Measurements from ENCODE around the gene NMNAT3. TPM values are rescaled to one million over a fixed set of nuclear protein-coding genes. Genes with fewer than 3 reads are reported as not detected.

Gene NMNAT3
- 10 to 100 TPM in 1 of 4 donors, 1 to 10 TPM in 3; 1.5 to 12.6 (median 5.6) TPM for total RNA-seq

DNA sequence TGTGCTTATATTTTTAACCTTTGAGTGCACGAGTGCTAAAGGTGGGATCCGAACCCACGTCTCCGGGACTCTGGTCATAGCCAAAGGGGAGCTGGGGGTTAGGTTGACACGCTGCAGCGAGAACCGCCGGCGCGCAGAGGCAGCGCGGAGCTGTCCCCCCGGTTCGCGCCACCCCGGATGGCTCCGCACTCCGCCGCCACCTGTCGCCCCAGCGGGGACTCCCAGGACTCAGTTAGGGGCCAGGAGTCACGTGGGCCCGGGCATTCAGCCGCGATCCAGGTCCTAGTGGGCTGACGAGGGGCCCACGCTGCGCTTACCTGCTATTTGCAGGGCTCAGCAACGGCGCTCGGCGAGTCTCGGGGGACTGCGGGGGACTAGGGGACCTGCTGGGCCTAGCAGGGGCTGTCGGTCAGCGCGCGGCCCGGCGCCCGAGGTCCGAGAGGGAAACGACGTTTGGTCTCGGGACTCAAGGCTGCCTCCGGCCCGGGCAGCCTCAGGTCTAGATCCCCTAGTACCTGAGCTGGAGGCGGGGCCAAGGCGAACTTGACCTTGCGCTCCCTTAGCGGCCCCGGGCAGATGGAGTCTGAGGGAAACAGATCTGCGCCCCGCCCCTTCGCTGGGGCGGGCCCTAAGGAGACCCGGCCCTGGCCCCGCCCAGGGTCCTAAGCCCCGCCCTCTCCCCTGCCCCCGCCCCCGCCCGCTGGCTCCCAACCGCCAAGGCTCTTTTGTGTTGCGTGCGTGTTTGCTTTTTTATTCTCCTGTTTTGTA, at the start of gene NMNAT3:
Gene NMNAT3, minus strand, starts transcription at position 585 of the 768 bp plus-strand sequence. CDS start 50,248 bp downstream, outside the sequence.
- no peaks in the 10 kb centered on the region for H3K27me3 ChIP-seq
- peaks cover 0 to 12% (median 5%) of the 10 kb centered on the region in 4 donors for H3K4me1 ChIP-seq
- in situ Hi-C loops (cut with MboI; ENCODE audit: low pct_ligation_motif_present in 1 of 4, low pct_unique_long_range_greater_than_20kb in 1 of 4, low sequenced_read_pairs in 3 of 4), result no loop called here
- H3K4me3 ChIP-seq, result peak within 1 kb of the TSS; percentile 60 to 94 (median 79)
- intact Hi-C loops (cut with DNase I; ENCODE audit: low total_unique reads), result no loop called here
- 0 to 3% methylated on average over 2 to 35 of the region's 65 CpGs for WGBS, 2 donors (ENCODE audit: low coverage in 1 of 2)
- peak; percentile 92 for DNase-seq
- no peaks in the 10 kb centered on the region for H3K9me3 ChIP-seq
- TF ChIP-seq, protein P1, sequence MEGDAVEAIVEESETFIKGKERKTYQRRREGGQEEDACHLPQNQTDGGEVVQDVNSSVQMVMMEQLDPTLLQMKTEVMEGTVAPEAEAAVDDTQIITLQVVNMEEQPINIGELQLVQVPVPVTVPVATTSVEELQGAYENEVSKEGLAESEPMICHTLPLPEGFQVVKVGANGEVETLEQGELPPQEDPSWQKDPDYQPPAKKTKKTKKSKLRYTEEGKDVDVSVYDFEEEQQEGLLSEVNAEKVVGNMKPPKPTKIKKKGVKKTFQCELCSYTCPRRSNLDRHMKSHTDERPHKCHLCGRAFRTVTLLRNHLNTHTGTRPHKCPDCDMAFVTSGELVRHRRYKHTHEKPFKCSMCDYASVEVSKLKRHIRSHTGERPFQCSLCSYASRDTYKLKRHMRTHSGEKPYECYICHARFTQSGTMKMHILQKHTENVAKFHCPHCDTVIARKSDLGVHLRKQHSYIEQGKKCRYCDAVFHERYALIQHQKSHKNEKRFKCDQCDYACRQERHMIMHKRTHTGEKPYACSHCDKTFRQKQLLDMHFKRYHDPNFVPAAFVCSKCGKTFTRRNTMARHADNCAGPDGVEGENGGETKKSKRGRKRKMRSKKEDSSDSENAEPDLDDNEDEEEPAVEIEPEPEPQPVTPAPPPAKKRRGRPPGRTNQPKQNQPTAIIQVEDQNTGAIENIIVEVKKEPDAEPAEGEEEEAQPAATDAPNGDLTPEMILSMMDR (IDR thresholded peaks at IDR 0.05), result peak in 2 of 5 experiments; percentile 11 to 30
- TF ChIP-seq POLR2AphosphoS5 (IDR thresholded peaks at IDR 0.05), result peak in 2 of 3 donors; percentile 22 to 24
- TF ChIP-seq POLR2A (IDR thresholded peaks at IDR 0.05), result no peak
- TF ChIP-seq EP300 (IDR thresholded peaks at IDR 0.05; ENCODE audit: low read depth), result no peak
- peak within 1 kb of the TSS; percentile 73 to 81 (median 76) for H3K27ac ChIP-seq
- no peaks in the 10 kb centered on the region for H3K36me3 ChIP-seq

DNA sequence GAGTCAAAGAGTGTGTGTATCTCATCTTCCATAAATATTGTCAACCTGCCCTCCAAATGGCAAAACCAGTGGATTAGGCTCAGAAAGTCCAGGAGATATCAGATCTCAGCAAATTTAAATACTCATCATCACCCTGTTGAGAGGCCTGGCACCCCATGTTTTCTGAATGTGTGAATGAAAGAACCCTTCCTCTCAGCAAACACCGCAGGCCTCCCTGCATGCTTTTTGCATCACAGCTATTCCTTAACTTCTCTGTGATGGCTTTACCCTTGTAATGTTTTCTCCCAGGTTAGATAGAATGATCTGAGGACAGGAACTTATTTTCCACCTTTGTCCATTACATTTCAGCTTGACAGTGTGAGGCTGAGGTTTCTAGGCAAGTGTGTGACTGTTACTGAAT, 43.6 kb upstream of the NMNAT3 start:
- Histone ChIP-seq H3K27me3 (no peaks in the 10 kb centered on the region), H3K9me3 (no peaks in the 10 kb centered on the region), H3K4me3 (no peak overlapping the region), H3K36me3 (no peaks in the 10 kb centered on the region), H3K4me1 (no peaks in the 10 kb centered on the region), H3K27ac (no peak overlapping the region)
- intact Hi-C loops (cut with DNase I; ENCODE audit: low total_unique reads), result no loop called here
- TF ChIP-seq POLR2A (IDR thresholded peaks at IDR 0.05), result no peak
- no peak for TF ChIP-seq EP300 (IDR thresholded peaks at IDR 0.05; ENCODE audit: low read depth)
- TF ChIP-seq, protein P1 (IDR thresholded peaks at IDR 0.05), result no peak
- in situ Hi-C loops (cut with MboI; ENCODE audit: low pct_ligation_motif_present in 1 of 4, low pct_unique_long_range_greater_than_20kb in 1 of 4, low sequenced_read_pairs in 3 of 4), result no loop called here
- WGBS, 2 donors (ENCODE audit: low coverage in 1 of 2), result 71 to 86% methylated on average over 1 of the region's 1 CpG
- DNase-seq, result no peak

DNA sequence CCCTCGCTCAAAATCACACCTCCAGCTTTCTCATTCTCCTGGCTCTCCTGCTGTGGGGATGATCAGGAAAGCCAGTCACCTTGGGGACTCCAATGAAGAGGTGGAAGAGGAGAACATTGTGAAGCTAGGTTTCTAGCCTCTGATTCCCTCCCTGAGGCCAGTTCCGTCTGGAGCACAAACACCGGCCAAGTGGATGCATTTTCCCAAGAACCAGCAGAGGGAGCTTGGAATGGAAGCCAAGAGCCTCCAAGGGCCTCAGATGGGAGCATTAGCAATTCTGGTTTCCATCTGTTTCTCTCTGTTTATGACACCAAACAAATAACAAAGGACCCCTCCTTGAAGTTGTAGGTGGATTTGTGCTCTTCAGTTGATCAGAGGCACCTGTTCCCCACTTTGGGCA, 40.6 kb upstream of the NMNAT3 start:
- peak; percentile 8 for DNase-seq
- in situ Hi-C loops (cut with MboI; ENCODE audit: low pct_ligation_motif_present in 1 of 4, low pct_unique_long_range_greater_than_20kb in 1 of 4, low sequenced_read_pairs in 3 of 4), result no loop called here
- H3K4me3 ChIP-seq, result no peak overlapping the region
- no peaks in the 10 kb centered on the region for H3K27me3 ChIP-seq
- no peaks in the 10 kb centered on the region for H3K9me3 ChIP-seq
- H3K36me3 ChIP-seq, result no peaks in the 10 kb centered on the region
- WGBS, 2 donors (ENCODE audit: low coverage in 1 of 2), result 38 to 72% methylated on average over 2 to 3 of the region's 3 CpGs
- intact Hi-C loops (cut with DNase I; ENCODE audit: low total_unique reads), result no loop called here
- TF ChIP-seq, protein P1 (IDR thresholded peaks at IDR 0.05), result peak in 4 of 5 experiments; percentile 5 to 19 (median 13)
- TF ChIP-seq POLR2AphosphoS5 (IDR thresholded peaks at IDR 0.05), result no peak
- H3K4me1 ChIP-seq, result no peaks in the 10 kb centered on the region
- H3K27ac ChIP-seq, result no peak overlapping the region

DNA sequence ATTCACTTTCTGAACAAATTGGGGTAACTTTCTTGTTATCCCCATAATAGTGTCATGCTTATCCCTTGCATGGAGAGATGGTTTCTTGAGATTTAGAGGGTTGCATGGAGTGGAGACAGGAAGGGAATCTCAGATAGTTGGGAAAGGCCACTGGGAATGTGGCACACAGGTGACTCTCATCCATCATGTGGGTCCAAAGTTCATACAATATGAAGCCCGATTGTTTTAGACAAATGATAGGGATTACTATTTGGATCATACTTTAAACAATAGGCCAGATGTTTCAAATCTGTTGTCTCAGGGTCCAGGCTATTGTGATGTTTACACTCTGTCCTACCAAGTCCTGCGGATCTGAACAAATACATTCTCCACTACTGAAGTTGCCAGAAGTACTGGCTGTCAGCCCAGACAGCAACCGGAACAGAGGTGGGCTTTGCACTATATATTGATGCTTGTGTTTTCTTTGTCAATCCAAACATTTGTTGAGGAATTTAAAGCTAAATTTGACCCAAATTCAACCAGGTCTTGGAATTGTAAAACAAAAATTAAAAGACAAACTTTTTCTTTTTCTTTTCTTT, 39.2 kb upstream of the NMNAT3 start:
- H3K4me3 ChIP-seq, result no peak overlapping the region
- no peaks in the 10 kb centered on the region for H3K9me3 ChIP-seq
- WGBS, 2 donors (ENCODE audit: low coverage in 1 of 2), result 39 to 41% methylated on average over 2 to 3 of the region's 3 CpGs
- TF ChIP-seq EP300 (IDR thresholded peaks at IDR 0.05; ENCODE audit: low read depth) (no peak), POLR2AphosphoS5 (IDR thresholded peaks at IDR 0.05) (no peak), POLR2A (IDR thresholded peaks at IDR 0.05) (no peak)
- TF ChIP-seq, protein P1 (IDR thresholded peaks at IDR 0.05), result no peak
- in situ Hi-C loops (cut with MboI; ENCODE audit: low pct_ligation_motif_present in 1 of 4, low pct_unique_long_range_greater_than_20kb in 1 of 4, low sequenced_read_pairs in 3 of 4), result no loop called here
- H3K4me1 ChIP-seq, result no peaks in the 10 kb centered on the region
- no peak overlapping the region for H3K27ac ChIP-seq
- no peak for DNase-seq
- intact Hi-C loops (cut with DNase I; ENCODE audit: low total_unique reads), result no loop called here
- H3K36me3 ChIP-seq, result no peaks in the 10 kb centered on the region
- H3K27me3 ChIP-seq, result no peaks in the 10 kb centered on the region

Measured in transverse colon (tissue), 4 donors.